Tibial nerve (tissue), 4 donors: ENCODE data around the gene ARID3A. TPM values are rescaled to one million over a fixed set of nuclear protein-coding genes. Genes with fewer than 3 reads are reported as not detected.

ENCODE experiments used
- DNase-seq, 2 donors: peaks; one replicate each; pipeline ENCODE4 v3.0.0-alpha.2; 2019; ENCODE audit warnings: low spot score in 2 of 2
- H3K27ac ChIP-seq, 4 donors: fragments of 200-600 bp; sonication (generic) in 3 of 4; one replicate each; pipeline ENCODE4 v1.5.1; 2017 to 2019; ENCODE audit warnings: mild to moderate bottlenecking in 1 of 4
- H3K27me3 ChIP-seq, 2 donors: fragments of 200-600 bp; sonication (generic) in 1 of 2; one replicate each; pipeline versions ENCODE4 v1.5.1 to v1.6.0; 2017 to 2019
- H3K36me3 ChIP-seq, 3 donors: fragments of 200-600 bp; sonication (generic); one replicate each; pipeline ENCODE4 v1.5.1; 2018 to 2019
- H3K4me1 ChIP-seq, 4 donors: fragments of 200-600 bp; sonication (generic) in 3 of 4; one replicate each; pipeline ENCODE4 v1.5.1; 2017 to 2019
- H3K4me3 ChIP-seq, 4 donors: fragments of 200-600 bp; sonication (generic) in 3 of 4; one replicate each; pipeline ENCODE4 v1.5.1; 2017 to 2019; ENCODE audit warnings: mild to moderate bottlenecking in 1 of 4, moderate library complexity in 1 of 4
- H3K9me3 ChIP-seq, 4 donors: fragments of 200-600 bp; sonication (generic) in 3 of 4; one replicate each; pipeline ENCODE4 v1.5.1; 2017 to 2019
- CTCF ChIP-seq, 5 experiments: fragments of 200-600 bp in 3 of 5; fragments of 450-650 bp in 2 of 5; sonication (generic) in 3 of 5; IDR thresholded peaks; one replicate each; pipeline ENCODE4 v1.5.1; 2016 to 2019; ENCODE audit warnings: antibody characterized with exemption in 5 of 5, mild to moderate bottlenecking in 3 of 5, moderate library complexity in 2 of 5
- EP300 ChIP-seq, 2 donors: sonication (generic); formaldehyde crosslinking; IDR thresholded peaks; one replicate each; pipeline ENCODE4 v1.6.1; 2017; ENCODE audit warnings: antibody characterized with exemption in 2 of 2, mild to moderate bottlenecking in 1 of 2
- POLR2A ChIP-seq, 2 donors: fragments of 450-650 bp; IDR thresholded peaks; one replicate each; pipeline ENCODE4 v1.6.1; 2017; ENCODE audit warnings: antibody characterized with exemption in 2 of 2, mild to moderate bottlenecking in 2 of 2, moderate library complexity in 2 of 2
- WGBS, 2 donors: methylation state at CpG; one replicate each; pipeline ENCODE4 v1.1.5; 2018; 5-methylcytosine and 5-hydroxymethylcytosine counted together
- total RNA-seq, 4 donors: library from RNA; depleted of rRNA; stranded (reverse); fragments of >200 nt; gene quantifications; one replicate each; pipeline ENCODE4 v1.1.0, GENCODE V29; 2016

Gene ARID3A
- total RNA-seq, 4 donors from 2014 or later: 8.1 to 15.3 (median 12.5) TPM

- peaks cover 0 to 14% (median 3%) of the 10 kb centered on the region in 4 donors for H3K9me3 ChIP-seq
- no peak for TF ChIP-seq CTCF (IDR thresholded peaks at IDR 0.05)
- no peak for TF ChIP-seq EP300 (IDR thresholded peaks at IDR 0.05)
- TF ChIP-seq POLR2A (IDR thresholded peaks at IDR 0.05): no peak
- no peak overlapping the region for H3K27ac ChIP-seq
- no peak for DNase-seq
- 72 to 77% methylated on average over 29 of the region's 29 CpGs for WGBS, 2 donors
- H3K36me3 ChIP-seq: peaks cover 0 to 35% (median 8%) of the 10 kb centered on the region in 3 donors
- no peaks in the 10 kb centered on the region for H3K4me1 ChIP-seq
- no peak overlapping the region for H3K4me3 ChIP-seq
- H3K27me3 ChIP-seq: no peaks in the 10 kb centered on the region
Observed at GRCh38 chr19:973726-974563, 48.1 kb downstream of the ARID3A start.

GRCh38 chr19:974564-975257 lies 48.9 kb downstream of the ARID3A start:
- peaks cover 0 to 27% (median 5%) of the 10 kb centered on the region in 3 donors for H3K36me3 ChIP-seq
- no peak for DNase-seq
- H3K27me3 ChIP-seq: no peaks in the 10 kb centered on the region
- H3K9me3 ChIP-seq: peaks cover 0 to 14% (median 3%) of the 10 kb centered on the region in 4 donors
- H3K4me3 ChIP-seq: no peak overlapping the region
- no peaks in the 10 kb centered on the region for H3K4me1 ChIP-seq
- H3K27ac ChIP-seq: no peak overlapping the region
- WGBS, 2 donors: 63 to 78% methylated on average over 23 to 30 of the region's 37 CpGs
- TF ChIP-seq EP300 (IDR thresholded peaks at IDR 0.05): no peak
- no peak for TF ChIP-seq POLR2A (IDR thresholded peaks at IDR 0.05)
- TF ChIP-seq CTCF (IDR thresholded peaks at IDR 0.05): no peak

- Histone ChIP-seq H3K27ac (no peak overlapping the region), H3K9me3 (peaks cover 0 to 4% (median 0%) of the 10 kb centered on the region in 4 donors), H3K4me3 (no peak overlapping the region), H3K27me3 (no peaks in the 10 kb centered on the region), H3K4me1 (peaks cover 0 to 9% (median 0%) of the 10 kb centered on the region in 4 donors), H3K36me3 (peaks cover 0 to 9% (median 5%) of the 10 kb centered on the region in 3 donors)
- TF ChIP-seq CTCF (IDR thresholded peaks at IDR 0.05) (no peak), POLR2A (IDR thresholded peaks at IDR 0.05) (no peak), EP300 (IDR thresholded peaks at IDR 0.05) (no peak)
- no peak for DNase-seq
- 60 to 83% methylated on average over 9 to 10 of the region's 10 CpGs for WGBS, 2 donors
Observed at GRCh38 chr19:976476-976875, 50.6 kb downstream of the ARID3A start.

- WGBS, 2 donors: 74 to 77% methylated on average over 15 to 20 of the region's 24 CpGs
- no peak for TF ChIP-seq EP300 (IDR thresholded peaks at IDR 0.05)
- no peak for TF ChIP-seq POLR2A (IDR thresholded peaks at IDR 0.05)
- no peak for TF ChIP-seq CTCF (IDR thresholded peaks at IDR 0.05)
- Histone ChIP-seq H3K27ac (no peak overlapping the region), H3K9me3 (no peaks in the 10 kb centered on the region), H3K4me3 (no peak overlapping the region), H3K36me3 (peaks cover 0 to 3% (median 1%) of the 10 kb centered on the region in 3 donors), H3K27me3 (no peaks in the 10 kb centered on the region), H3K4me1 (peaks cover 0 to 9% (median 0%) of the 10 kb centered on the region in 4 donors)
- DNase-seq: no peak
Observed at GRCh38 chr19:977058-977464, 51.2 kb downstream of the ARID3A start.

GRCh38 chr19:979318-979741 lies 53.5 kb downstream of the ARID3A start:
- Histone ChIP-seq H3K27ac (no peak overlapping the region), H3K27me3 (no peaks in the 10 kb centered on the region), H3K4me3 (no peak overlapping the region), H3K9me3 (no peaks in the 10 kb centered on the region), H3K4me1 (peaks cover 0 to 28% (median 13%) of the 10 kb centered on the region in 4 donors), H3K36me3 (no peaks in the 10 kb centered on the region)
- TF ChIP-seq POLR2A (IDR thresholded peaks at IDR 0.05) (no peak), CTCF (IDR thresholded peaks at IDR 0.05) (no peak), EP300 (IDR thresholded peaks at IDR 0.05) (no peak)
- DNase-seq: no peak
- WGBS, 2 donors: 57 to 67% methylated on average over 11 to 12 of the region's 19 CpGs
